Measurements from ENCODE around the gene ACVR1B. TPM values are rescaled to one million over a fixed set of nuclear protein-coding genes. Genes with fewer than 3 reads are reported as not detected.

The ACVR1B gene
- total and polyA plus RNA-seq, 4 donors = 4.0 to 21.9 (median 12.0) TPM

GRCh38 chr12:52036587-52037171 is 85.2 kb downstream of the ACVR1B start:
- H3K9ac ChIP-seq (ENCODE audit: low read depth in 1 of 2, low read length in 2 of 2) = peak overlapping the region; percentile 49 to 65
- H3K9me3 ChIP-seq (ENCODE audit: control insufficient read depth in 4 of 4, low read length in 3 of 4) = no peaks in the 10 kb centered on the region
- 7% methylated on average over 53 of the region's 53 CpGs for WGBS
- no peaks in the 10 kb centered on the region for H3K36me3 ChIP-seq (ENCODE audit: control insufficient read depth in 4 of 4, insufficient read depth in 3 of 4, low read depth in 1 of 4, low read length in 3 of 4)
- DNase-seq (ENCODE audit: low spot score) = peak; percentile 62
- H3K27ac ChIP-seq (ENCODE audit: low read depth in 1 of 2, low read length in 2 of 2) = peak overlapping the region; percentile 61 to 64
- peak; percentile 19 for TF ChIP-seq YY1 (IDR thresholded peaks at IDR 0.05)
- no peak for TF ChIP-seq ATF3 (IDR thresholded peaks at IDR 0.05)
- TF ChIP-seq HNF4G (IDR thresholded peaks at IDR 0.05) = no peak
- peak in 1 of 2 donors; percentile 45 for TF ChIP-seq RXRA (IDR thresholded peaks at IDR 0.05)
- TF ChIP-seq HNF4A (conservative IDR thresholded peaks at IDR 0.05) = peak; percentile 60 to 69
- peak; percentile 60 for TF ChIP-seq SP1 (IDR thresholded peaks at IDR 0.05)
- peak overlapping the region in 1 of 3 donors; percentile 52 for H3K4me3 ChIP-seq (ENCODE audit: low read depth in 1 of 3, low read length in 3 of 3)
- H3K4me1 ChIP-seq (ENCODE audit: control insufficient read depth in 4 of 4, insufficient read depth in 4 of 4, low read length in 3 of 4) = peaks cover 0 to 12% (median 7%) of the 10 kb centered on the region in 4 donors
- no peaks in the 10 kb centered on the region for H3K27me3 ChIP-seq (ENCODE audit: control insufficient read depth in 4 of 4, insufficient read depth in 4 of 4, low read length in 3 of 4)

DNA sequence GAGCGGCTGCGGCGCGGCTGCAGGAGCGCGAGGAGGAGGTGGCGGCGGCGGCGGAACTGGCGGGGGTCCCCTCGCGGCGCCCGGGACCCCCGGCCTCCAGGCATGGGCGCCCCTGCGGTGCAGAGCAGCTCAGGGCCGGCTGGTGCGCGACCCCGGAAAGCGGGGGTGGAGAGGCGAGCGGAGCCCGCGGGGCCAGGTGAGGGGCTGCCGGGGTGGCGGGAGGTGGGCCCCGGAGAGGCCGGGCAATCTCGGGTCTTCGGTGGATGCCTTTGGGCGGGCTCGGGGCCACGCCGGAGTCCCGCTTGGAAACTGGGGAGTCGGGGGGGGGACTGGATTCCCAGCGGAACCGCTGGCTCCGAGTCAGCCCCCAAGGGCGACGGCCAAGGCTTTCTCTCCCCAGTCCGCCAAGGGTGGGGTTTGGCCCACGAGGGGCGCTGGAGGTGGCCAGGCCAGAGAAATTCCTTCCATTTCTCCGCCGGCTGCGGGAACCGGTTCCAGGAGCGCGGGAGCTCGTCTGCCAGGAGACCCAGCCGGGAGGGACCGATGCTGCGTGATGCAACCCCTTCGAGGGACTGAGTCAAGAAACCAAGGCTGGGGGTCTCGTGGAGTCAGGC is 85.9 kb downstream of the ACVR1B start:
- no peaks in the 10 kb centered on the region for H3K36me3 ChIP-seq (ENCODE audit: control insufficient read depth in 4 of 4, insufficient read depth in 3 of 4, low read depth in 1 of 4, low read length in 3 of 4)
- H3K9ac ChIP-seq (ENCODE audit: low read depth in 1 of 2, low read length in 2 of 2) = peak overlapping the region in 1 of 2 donors; percentile 36
- no peak overlapping the region for H3K27ac ChIP-seq (ENCODE audit: low read depth in 1 of 2, low read length in 2 of 2)
- no peak for DNase-seq (ENCODE audit: low spot score)
- no peaks in the 10 kb centered on the region for H3K27me3 ChIP-seq (ENCODE audit: control insufficient read depth in 4 of 4, insufficient read depth in 4 of 4, low read length in 3 of 4)
- H3K9me3 ChIP-seq (ENCODE audit: control insufficient read depth in 4 of 4, low read length in 3 of 4) = no peaks in the 10 kb centered on the region
- peaks cover 0 to 8% (median 4%) of the 10 kb centered on the region in 4 donors for H3K4me1 ChIP-seq (ENCODE audit: control insufficient read depth in 4 of 4, insufficient read depth in 4 of 4, low read length in 3 of 4)
- no peak for TF ChIP-seq SP1 (IDR thresholded peaks at IDR 0.05)
- peak overlapping the region; percentile 11 to 52 (median 24) for H3K4me3 ChIP-seq (ENCODE audit: low read depth in 1 of 3, low read length in 3 of 3)
- WGBS = 9% methylated on average over 59 of the region's 59 CpGs

- Histone ChIP-seq H3K27ac (ENCODE audit: low read depth in 1 of 2, low read length in 2 of 2) (peak overlapping the region in 1 of 2 donors; percentile 19), H3K36me3 (ENCODE audit: control insufficient read depth in 4 of 4, insufficient read depth in 3 of 4, low read depth in 1 of 4, low read length in 3 of 4) (no peaks in the 10 kb centered on the region), H3K9ac (ENCODE audit: low read depth in 1 of 2, low read length in 2 of 2) (no peak overlapping the region), H3K4me1 (ENCODE audit: control insufficient read depth in 4 of 4, insufficient read depth in 4 of 4, low read length in 3 of 4) (peaks cover 0 to 5% (median 3%) of the 10 kb centered on the region in 4 donors), H3K27me3 (ENCODE audit: control insufficient read depth in 4 of 4, insufficient read depth in 4 of 4, low read length in 3 of 4) (no peaks in the 10 kb centered on the region), H3K9me3 (ENCODE audit: control insufficient read depth in 4 of 4, low read length in 3 of 4) (no peaks in the 10 kb centered on the region), H3K4me3 (ENCODE audit: low read depth in 1 of 3, low read length in 3 of 3) (no peak overlapping the region)
- no peak for DNase-seq (ENCODE audit: low spot score)
- 80% methylated on average over 6 of the region's 6 CpGs for WGBS
- TF ChIP-seq, protein P1, sequence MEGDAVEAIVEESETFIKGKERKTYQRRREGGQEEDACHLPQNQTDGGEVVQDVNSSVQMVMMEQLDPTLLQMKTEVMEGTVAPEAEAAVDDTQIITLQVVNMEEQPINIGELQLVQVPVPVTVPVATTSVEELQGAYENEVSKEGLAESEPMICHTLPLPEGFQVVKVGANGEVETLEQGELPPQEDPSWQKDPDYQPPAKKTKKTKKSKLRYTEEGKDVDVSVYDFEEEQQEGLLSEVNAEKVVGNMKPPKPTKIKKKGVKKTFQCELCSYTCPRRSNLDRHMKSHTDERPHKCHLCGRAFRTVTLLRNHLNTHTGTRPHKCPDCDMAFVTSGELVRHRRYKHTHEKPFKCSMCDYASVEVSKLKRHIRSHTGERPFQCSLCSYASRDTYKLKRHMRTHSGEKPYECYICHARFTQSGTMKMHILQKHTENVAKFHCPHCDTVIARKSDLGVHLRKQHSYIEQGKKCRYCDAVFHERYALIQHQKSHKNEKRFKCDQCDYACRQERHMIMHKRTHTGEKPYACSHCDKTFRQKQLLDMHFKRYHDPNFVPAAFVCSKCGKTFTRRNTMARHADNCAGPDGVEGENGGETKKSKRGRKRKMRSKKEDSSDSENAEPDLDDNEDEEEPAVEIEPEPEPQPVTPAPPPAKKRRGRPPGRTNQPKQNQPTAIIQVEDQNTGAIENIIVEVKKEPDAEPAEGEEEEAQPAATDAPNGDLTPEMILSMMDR (IDR thresholded peaks at IDR 0.05; ENCODE audit: low read depth, low read length, missing input control) = no peak
- TF ChIP-seq SP1 (IDR thresholded peaks at IDR 0.05) (no peak), EGR1 (IDR thresholded peaks at IDR 0.05; ENCODE audit: low read depth in 2 of 2) (no peak), JUND (IDR thresholded peaks at IDR 0.05) (no peak), TAF1 (conservative IDR thresholded peaks at IDR 0.05) (no peak), YY1 (IDR thresholded peaks at IDR 0.05) (no peak), HNF4A (conservative IDR thresholded peaks at IDR 0.05) (no peak), ZBTB33 (IDR thresholded peaks at IDR 0.05) (no peak), FOXA1 (IDR thresholded peaks at IDR 0.05) (no peak), FOXA2 (IDR thresholded peaks at IDR 0.05) (no peak), HNF4G (IDR thresholded peaks at IDR 0.05) (no peak), GABPA (IDR thresholded peaks at IDR 0.05 in 1 of 2, conservative IDR thresholded peaks at IDR 0.05 in 1 of 2) (no peak)
- TF ChIP-seq, protein P2, sequence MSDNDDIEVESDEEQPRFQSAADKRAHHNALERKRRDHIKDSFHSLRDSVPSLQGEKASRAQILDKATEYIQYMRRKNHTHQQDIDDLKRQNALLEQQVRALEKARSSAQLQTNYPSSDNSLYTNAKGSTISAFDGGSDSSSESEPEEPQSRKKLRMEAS (IDR thresholded peaks at IDR 0.05) = no peak
- TF ChIP-seq, protein P3, sequence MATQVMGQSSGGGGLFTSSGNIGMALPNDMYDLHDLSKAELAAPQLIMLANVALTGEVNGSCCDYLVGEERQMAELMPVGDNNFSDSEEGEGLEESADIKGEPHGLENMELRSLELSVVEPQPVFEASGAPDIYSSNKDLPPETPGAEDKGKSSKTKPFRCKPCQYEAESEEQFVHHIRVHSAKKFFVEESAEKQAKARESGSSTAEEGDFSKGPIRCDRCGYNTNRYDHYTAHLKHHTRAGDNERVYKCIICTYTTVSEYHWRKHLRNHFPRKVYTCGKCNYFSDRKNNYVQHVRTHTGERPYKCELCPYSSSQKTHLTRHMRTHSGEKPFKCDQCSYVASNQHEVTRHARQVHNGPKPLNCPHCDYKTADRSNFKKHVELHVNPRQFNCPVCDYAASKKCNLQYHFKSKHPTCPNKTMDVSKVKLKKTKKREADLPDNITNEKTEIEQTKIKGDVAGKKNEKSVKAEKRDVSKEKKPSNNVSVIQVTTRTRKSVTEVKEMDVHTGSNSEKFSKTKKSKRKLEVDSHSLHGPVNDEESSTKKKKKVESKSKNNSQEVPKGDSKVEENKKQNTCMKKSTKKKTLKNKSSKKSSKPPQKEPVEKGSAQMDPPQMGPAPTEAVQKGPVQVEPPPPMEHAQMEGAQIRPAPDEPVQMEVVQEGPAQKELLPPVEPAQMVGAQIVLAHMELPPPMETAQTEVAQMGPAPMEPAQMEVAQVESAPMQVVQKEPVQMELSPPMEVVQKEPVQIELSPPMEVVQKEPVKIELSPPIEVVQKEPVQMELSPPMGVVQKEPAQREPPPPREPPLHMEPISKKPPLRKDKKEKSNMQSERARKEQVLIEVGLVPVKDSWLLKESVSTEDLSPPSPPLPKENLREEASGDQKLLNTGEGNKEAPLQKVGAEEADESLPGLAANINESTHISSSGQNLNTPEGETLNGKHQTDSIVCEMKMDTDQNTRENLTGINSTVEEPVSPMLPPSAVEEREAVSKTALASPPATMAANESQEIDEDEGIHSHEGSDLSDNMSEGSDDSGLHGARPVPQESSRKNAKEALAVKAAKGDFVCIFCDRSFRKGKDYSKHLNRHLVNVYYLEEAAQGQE (IDR thresholded peaks at IDR 0.05) = no peak
Measured at GRCh38 chr12:52038447-52038846, 86.9 kb downstream of the ACVR1B start.

All from liver (tissue), 9 donors.